HG03558 (cell line): ENCODE measurements around the gene CRLF1.
A peak's percentile ranks its signal among the peaks of the same experiment; 100 is the strongest.
"Not testable (repeated sequence)": the region's sequence is repeated elsewhere in the genome, so short reads cannot be mapped to it uniquely, and the experiment has no call there.

ENCODE experiments used
- ATAC-seq: cut with Tn5 transposase; IDR thresholded peaks from one replicate; pipeline ENCODE4 v1.9.1; 2021; ENCODE audit warnings: moderate number of reproducible peaks; ENCODE audit not compliant: unreplicated experiment; ENCODE audit errors: extremely low read depth

The CRLF1 gene

DNA sequence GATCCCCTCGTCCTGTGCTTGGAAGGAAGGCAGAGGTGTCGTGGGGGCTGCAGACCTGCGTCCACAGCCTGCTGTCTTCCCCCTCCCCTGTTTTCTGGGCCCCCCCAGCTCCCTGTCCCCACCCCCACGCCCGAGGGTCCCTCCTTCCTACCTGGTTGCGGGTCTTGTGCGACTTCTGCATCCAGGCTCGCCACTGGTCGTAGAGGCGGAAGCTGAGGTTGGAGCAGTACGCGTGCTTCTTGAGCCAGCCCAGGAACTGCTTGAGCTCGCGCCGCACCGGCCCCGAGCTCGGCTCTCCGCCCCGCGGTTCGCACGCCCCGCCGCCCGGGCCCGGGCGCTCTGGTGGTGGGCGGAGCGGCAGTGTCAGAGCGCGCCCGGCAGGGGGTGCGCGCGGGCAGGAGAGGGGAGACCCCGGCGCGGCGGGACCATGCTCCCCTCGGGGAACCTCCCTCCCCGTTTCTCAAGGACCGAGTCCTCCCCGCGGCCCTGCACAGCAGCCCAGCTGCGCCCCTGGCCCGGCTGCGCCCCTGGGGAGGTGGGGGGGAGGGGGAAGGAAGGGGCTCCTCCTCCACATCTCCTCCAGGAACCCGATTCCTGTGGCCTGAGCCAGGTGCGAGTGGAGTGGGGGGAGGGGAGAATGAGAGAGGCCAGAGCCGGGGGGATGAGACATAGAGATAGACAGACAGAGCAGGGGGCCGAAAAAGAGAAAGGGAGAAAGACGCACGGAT lies 12.3 kb downstream of the CRLF1 start:
- ATAC-seq = no peak

DNA sequence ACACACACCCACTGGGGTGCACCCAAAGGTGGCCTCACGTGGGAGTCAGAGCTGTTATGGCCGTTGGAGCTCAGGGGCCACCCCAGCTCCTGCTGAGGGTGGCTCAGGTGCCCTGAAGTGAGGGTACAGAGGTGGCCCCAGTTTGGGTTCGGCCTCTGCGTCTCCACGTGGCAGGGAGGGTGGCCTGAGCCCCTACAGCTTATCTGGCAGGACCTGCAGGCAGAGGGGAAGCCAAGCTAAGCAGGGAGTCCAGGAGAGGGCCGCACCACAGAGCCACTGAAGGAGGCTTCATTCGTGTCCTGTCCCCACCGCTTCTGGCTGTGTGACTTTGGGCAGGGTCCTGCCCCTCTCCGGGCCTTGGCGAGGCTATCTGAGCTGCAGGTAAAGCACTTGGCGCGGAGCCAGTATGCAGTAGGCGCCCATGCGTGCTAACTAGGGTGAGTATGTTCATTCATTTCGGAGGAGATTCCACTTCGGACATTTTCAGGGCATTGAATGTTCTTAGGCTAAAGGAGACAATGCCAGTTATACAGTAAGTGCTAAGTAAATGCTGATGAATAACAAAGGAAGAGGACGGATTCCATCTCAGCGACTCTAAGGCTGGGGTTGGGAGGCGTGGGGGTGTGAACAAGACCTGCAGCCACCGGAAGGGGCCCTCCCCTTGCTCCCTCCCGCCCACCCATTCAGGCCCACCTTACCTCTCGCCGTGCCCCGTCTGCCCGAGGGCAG lies 13.1 kb downstream of the CRLF1 start:
- no peak for ATAC-seq

DNA sequence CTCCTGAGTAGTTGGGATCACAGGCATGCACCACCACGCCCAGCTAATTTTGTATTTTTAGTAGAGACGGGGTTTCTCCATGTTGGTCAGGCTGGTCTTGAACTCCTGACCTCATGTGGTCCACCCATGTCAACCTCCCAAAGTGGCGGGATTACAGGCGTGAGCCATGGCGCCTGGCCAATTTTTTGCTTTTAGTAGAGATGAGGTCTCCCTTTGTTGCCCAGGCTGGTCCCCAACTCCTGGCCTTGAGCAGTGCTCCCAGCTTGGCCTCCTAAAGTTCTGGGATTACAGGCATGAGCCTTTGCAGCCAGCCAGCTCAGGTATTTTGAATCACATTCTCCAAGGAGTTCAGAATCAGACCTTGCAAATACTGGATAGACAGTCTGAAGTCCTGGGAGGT lies 13.9 kb downstream of the CRLF1 start:
- not testable (repeated sequence) for ATAC-seq

DNA sequence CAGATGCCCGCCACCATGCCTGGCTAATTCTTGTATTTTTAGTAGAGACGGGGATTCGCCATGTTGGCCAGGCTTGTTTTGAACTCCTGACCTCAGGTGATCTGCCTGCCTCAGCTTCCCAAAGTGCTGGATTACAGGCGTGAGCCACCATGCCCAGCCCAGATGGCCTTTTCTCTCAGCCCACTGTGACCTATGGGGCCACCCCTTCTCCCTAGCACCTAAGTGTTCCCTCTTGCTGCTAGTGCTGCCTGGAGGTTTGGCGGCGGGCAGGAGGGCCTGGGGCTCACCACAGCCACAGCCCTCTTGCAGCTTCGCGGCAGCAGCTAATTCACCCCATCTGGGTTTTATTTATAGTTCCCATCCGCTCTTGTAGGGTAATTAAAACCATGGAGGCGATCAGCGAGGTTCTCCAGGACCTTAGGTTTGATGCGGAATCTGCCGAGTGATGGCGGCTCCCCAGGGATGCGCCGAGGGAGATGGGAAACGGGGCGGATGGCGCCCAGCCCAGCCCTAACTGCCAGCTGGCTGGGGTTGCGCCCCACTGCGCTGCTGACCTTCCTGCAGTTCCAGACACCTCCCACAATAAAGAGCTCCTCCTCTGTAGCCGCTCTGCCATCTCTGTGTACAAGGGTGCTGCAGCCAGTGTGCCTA lies 14.7 kb downstream of the CRLF1 start:
- no peak for ATAC-seq

DNA sequence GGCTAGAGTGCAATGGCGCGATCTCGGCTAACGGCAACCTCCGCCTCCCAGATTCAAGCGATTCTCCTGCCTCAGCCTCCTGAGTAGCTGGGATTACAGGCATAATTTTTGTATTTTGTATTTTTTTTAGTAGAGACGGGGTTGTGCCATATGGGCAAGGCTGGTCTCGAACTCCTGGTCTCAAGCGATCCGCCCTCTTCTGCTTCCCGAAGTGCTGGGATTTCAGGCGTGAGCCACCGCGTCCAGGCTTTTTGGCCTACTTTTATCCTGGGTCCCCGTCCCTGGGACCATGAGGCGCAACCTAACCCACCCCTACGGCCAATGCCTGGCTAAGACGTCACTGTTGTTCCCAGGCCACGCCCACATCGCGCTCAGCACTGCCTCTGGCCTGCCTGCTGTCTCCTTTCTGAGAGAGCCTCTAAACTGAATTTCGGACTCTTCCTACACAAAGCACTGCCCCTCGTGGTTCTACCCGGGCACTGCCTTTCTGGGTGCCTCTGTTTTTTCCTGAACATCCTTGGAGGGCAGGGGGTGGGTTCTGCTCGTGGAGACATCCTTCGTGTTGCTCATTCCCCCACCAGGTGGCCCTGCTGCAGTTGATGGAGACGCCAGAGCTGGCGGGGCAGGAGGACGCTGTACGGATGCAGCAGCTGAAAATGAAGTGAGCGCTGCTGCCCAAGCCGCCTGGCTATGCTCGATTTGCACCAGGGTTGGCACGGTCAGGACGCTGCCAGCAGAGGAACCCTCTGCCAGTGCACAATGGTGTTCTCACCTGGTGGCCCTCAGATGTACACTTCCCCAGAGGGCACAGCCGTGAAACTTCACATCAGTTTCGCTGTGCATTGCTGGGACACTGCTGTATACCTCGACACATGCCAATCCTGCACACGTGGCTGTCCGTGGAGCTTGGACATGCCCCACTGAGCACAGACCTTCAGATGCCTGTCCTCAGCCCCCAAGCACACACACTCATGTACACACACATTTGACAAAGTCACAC lies 16.0 kb downstream of the CRLF1 start:
- no peak for ATAC-seq

DNA sequence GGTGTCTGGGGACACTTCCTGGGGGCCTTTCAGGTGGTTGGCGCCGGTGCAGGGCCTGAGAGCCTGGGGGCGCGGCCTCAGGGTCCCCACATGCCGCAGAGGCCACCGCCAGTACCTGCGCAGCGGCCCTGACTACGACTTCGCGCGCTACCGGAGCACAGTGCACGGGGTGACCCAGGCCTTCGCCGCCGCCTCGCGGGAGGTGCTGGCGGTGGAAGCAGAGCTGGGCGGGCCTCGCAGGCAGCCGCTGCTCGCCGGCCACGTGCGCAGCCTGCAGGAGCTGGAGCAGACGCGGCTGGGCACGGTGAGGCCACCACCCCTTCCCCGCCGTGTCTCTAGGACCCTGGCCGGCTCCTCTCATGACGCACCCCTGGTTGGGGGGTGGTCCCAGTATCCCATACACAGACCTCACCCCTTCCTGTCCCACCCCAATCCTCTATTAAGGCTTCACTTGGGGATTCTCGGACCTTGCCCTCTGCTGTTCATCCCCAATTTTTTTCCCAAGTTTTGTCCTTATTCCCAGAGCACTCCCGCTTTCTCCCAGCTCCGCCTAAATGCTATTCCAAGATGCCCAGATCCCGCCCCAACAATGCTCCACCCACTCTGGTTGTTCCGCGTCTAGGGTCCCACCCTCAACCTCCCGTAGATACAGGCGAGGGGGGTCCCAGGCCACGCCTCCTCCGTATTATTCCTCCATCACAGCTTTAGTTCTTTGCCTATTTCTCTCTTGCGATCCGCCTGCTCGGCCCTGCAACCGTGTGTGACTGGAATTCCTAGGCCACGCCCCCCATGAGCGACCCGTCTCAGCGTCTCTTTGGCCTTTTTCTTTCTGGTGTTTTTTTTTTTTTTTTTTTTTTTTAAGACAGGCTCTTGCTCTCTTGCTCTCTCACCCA lies 17.0 kb downstream of the CRLF1 start:
- no peak for ATAC-seq

DNA sequence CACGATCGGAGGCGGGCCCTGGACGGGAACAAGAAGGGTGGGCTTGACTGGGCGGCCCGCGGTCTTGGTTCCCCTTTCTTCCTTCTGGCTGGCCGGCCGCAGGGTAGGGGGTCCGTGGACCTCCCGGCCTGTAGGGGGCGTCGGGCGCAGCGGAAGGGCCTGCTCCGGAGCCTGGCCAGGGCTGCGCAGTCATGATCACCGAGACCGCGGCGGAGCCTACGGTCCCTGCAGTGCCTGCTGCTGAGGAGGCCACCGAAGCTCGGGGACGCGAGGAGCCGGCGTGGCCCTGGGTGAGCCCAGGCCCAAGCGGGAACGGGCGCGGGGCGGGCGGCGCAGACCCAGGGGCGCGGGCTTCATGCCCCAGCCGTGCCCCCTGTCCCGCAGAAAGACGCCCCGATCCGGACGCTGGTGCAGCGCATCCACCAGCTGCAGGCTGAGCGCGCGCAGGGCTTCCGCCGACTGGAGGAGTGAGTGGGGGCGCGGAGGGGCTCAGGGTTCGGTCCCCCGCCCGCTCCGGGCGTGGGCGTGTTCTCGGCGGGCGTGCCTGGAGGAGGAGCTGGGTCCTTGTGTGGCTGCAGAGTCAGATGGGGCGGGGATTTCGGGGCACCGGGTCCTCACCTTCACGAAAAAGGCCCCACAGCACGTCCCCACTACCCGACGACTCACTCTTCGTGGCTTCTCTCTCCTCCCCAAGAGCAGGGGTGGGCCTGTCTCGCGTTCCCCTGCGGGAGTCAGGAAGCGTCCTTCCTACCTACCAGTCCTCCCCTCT lies 17.8 kb downstream of the CRLF1 start, which contains the start of gene REX1BD:
Gene REX1BD, plus strand, starts transcription at position 188 of the 769 bp plus-strand sequence. Its CDS starts 4 bp downstream, at position 192.
- ATAC-seq = no peak

DNA sequence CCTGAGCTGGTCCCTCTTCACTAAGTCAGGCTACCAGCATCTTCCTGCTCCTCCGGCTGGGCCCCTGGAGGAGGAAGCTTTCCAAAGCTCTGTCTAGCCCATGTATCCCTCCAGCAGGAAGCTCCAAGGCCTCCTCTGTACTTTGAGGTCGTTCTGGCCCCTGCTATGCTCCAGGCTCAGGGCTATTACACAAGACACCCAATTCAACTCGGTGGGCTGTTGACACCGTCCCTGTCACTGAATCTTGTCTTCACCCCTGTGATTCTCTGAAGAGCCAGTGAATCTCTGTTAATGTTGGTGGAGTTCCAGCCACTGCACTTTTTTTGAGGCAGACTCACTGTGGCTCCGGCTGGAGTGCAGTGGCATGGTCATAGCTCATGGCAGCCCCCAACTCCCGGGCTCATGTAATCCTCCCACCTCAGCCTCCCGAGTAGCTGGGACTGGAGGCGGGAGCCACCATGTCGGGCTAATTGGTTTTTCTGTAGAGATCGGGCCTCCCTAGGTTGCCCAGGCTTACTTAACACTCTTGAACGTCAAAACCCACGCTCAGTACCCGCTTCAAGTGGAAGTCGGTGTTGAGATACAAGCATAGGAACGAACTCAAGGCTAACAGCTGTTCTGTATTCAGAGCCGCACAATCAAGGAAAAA lies 18.5 kb downstream of the CRLF1 start:
- ATAC-seq = no peak

DNA sequence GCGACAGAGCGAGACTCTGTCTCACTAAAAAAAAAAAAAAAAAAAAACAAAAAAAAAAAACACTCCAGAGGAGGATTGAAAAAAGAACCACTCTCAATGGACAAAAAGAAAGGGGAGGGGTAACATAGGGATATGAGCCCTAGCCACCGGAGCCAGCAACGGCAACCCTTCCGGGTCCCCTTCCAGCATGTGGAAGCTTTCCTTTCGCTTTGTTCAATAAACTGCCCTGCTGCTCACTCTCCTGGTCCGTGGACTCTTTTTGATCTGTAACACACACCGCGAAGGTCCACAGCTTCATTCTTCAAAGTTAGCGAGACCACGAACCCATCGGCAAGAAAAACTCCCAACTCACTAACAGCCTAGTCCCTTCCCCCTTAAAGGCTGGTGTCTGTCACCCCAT lies 19.0 kb downstream of the CRLF1 start:
- ATAC-seq = no peak

DNA sequence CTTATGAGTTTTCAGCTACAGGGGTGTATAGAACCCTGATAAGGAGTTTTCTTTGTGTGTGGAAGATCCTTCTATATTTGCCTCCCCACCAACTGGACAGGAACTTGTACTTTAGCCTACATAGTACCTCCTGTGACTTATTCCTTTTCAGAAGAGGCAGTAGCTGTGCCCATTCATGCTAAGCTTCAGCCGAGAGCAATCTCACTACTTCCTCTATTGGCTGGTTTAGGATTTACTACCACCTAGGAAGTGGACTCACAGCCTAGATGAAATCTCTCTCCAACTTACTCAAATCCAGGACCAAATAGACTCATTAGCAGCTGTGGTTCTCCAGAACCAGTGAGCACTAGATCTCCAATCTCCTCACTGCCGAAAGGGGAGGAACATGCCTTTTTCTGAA lies 20.3 kb downstream of the CRLF1 start:
- no peak for ATAC-seq

DNA sequence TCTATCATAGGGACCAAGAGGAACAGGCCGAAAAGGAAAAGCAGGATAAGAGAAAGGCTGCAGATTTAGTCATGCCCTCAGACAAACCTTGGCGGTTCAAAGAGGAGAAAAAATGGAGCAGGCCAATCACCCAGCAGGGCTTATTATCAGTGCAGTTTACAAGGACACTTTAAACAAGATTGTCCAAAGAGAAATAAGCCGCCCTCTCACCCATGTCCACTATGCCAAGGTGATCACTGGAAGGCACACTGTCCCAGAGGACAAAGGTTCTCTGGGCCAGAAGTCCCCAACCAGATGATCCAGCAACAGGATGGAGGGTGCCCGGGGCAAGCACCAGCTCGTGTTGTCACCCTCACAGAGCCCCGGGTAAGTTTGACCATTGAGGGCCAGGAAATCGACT lies 26.3 kb downstream of the CRLF1 start:
- ATAC-seq = no peak

DNA sequence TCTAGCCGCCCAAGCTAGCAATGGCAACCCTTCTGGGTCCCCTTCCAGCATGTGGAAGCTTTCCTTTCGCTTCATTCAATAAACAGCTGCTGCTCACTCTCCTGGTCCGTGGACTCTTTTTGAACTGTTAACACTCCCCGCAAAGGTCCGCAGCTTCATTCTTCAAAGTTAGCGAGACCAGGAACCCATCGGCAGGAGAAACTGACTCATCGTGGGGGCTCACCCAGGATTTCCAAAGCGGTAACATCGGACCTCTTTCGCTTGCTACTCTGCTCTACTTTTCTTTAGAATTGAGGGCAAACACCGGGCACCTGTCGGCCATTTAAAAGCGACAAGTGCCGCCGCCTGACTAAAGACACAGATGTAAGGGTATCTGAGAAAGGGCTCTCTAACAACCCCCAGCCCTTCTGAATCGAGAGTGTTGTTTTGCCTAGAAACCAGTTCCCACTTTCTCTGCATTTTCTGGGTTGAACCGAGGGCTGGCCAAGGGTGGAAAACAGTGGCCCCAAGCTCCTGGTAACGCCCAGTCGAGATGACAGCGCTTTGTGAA lies 29.2 kb downstream of the CRLF1 start:
- ATAC-seq = no peak

DNA sequence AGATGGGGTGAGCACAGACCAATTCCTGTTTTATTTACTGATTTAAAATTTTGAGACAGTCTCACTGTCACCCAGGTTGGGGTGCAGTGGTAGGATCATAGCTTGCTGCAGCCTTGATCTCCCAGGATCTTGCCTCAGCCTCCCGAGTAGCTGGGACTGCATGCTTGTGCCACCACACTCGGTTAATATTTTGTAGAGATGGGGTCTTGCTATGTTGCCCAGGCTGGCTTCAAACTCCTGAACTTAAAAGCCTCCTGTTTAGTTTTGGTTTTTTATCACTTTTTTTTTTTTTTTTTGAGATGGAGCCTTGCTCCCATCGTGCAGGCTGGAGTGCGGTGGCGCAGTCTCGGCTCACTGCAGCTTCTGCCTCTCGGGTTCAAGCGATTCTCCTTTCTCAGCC lies 30.2 kb downstream of the CRLF1 start:
- ATAC-seq = no peak

DNA sequence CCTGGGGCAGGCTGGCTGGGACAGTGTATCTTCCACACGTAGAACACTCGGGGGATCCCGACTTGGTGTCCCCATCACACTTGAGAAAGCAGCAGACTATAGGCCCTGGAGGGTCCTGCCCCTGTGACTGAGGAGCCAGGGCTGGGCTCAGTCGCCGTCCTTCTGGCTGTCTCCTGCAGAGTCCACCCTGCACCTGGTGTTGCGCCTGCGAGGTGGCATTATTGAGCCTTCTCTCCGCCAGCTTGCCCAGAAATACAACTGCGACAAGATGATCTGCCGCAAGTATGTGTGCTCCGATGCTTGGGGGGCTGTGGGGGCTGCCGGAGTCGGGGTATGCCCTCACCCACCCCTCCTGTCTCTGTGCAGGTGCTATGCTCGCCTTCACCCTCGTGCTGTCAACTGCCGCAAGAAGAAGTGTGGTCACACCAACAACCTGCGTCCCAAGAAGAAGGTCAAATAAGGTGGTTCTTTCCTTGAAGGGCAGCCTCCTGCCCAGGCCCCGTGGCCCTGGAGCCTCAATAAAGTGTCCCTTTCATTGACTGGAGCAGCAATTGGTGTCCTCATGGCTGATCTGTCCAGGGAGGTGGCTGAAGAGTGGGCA lies 31.8 kb downstream of the CRLF1 start:
- no peak for ATAC-seq

DNA sequence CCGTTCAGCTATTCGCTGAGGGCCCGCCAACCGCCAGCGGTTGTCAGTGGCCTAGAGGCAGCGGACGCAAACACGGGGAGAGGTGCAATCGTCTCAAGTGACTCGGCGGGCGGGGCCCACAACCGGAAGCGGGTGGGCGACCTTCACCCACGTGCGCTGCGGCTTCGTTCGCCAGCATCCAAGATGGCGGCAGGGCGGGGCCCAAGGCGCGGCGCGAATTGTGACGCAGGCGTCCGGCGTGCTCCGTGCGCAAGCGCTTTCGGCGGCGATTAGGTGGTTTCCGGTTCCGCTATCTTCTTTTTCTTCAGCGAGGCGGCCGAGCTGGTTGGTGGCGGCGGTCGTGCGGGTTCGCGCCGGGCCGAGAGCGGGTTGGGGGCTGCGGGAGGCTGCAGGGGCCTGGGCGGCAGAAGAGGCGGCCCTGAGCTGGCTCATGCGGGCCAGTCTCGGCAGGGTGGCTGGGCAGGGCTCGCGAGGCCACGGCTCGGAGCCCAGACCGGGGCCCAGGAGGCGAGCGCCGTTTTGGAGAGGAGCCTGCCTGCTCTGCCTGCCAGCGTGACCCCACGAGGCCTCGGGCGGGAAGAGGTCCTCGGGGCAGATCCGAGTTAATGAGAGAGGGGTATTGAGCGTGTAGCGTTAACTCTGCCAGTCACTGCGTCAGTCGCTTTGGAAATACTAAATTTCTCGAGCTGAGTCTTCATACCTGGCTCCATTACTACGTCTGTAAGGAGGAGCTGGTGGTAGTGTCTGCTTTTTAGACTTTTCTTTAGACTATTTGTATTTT lies 34.8 kb downstream of the CRLF1 start, which contains the start of gene UBA52:
Gene UBA52, plus strand, starts transcription at position 294 of the 781 bp plus-strand sequence. CDS start 1,444 bp downstream, outside the sequence.
- ATAC-seq = peak; percentile 72

DNA sequence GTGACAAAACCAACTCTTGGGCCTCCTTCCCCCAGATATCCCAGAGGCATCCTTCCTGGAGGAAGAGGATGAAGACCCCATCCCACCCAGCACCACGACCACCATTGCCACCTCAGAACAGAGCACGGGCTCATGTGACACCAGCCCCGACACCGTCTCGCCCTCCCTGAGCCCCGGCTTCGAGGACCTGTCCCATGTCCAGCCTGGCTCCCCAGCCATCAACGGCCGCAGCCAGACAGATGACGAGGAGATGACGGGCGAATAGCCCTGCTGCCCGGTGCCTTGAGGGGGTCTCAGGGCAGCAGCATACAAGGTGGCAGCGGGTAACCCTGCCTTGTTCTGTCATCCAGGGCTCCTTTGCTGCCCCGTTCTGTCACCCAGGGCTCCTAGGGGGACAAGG lies 38.2 kb downstream of the CRLF1 start:
- no peak for ATAC-seq
